HG03565 (cell line): ENCODE measurements around the gene CHD5.

Experiments used
- ATAC-seq: cut with Tn5 transposase; IDR thresholded peaks from one replicate; pipeline ENCODE4 v1.9.1; 2021; ENCODE audit warnings: mild to moderate bottlenecking, moderate library complexity; ENCODE audit not compliant: unreplicated experiment

CHD5 gene

GRCh38 chr1:6101826-6102531 is 78.1 kb downstream of the CHD5 start:
- ATAC-seq, result no peak

DNA sequence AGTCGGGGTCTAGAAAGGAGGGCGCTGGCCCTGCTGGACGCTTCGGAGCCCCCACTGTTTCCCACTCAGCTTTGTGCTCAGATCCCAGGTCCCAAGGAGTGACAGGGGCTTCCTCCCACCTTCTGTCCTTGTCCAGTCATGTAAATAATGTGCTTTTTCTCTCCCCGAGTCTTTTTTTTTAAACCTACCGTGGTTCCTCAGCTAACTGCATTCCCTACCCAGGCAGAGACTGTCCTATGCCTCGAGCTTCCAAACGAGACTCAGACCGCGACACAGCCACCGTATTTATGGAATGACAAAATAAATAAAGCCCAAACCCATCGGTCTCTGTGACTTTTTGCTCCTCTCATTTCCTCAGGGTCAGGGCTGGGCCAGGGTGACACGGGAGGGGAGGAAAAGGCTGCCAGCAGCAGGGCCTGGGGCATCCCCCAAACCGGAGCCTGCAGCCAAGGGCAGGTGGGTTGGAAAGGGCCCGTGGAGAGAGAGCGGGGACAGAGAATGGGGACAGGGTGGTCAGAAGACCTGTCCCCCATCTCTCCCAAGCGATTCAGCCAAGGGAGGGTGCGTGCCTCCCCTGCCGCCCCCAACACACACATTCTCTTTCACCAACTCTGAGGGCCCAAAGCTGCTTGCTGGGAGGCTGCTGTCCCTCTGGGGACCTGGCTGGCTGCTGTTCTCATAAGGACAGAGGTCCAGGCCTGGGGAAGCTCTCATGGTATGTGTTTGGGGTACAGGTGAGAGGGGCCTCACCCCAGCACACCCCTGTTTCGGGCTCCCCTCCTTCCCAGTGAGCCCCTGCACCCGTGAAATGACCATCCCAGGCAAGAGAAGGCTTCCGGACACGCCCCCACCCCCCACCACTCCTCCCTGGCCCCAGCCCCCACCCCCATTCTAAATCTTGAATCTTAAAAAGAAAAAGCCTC is 79.0 kb downstream of the CHD5 start:
- ATAC-seq, result no peak

DNA sequence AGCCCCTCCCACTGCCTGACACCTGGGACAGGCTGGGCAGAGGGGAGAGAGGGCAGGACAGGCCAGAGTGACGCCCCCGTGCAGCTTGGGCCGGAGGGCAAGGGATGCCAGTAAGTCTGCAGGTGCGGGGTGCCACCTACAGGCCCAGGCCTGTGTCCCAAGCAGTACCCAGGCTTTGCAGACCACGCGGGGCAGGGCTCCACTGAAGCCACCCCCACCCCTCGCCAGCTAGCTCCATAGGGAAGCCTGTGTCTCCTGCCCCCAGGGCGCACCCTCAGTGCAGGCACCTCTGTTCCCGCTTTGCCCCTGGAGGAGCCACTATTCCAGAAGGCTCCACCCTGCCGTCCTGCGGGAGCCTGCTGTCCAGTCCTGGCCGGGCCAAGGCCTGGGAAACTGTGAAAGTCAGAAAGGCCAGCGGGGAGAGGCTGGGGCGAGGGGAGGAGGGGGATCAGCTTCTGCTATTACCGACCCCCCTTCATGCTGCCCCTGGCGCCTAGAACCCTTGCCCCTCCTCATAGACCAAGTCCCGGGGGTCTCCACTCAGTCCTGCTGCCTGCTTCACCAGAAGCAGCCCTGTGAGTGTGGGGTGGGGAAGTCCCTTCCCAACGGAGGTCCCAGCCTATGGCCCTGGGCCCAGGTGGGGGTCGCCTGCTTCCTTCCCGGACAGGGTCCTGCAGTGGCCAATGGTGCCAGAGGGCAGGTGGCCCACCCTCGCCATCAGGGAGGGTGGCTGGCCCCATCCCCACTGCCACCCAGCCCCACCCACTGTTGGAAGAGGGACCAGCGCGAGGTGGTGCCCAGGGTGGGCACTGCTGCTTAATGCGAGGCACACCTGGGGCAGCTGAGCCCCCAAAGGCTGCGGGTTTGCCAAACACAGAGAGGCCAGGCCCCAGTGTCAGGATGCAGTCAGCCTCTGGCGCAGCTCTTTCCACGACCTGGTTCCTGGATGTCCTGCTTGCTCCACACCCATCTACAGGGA is 80.0 kb downstream of the CHD5 start:
- ATAC-seq, result no peak

DNA sequence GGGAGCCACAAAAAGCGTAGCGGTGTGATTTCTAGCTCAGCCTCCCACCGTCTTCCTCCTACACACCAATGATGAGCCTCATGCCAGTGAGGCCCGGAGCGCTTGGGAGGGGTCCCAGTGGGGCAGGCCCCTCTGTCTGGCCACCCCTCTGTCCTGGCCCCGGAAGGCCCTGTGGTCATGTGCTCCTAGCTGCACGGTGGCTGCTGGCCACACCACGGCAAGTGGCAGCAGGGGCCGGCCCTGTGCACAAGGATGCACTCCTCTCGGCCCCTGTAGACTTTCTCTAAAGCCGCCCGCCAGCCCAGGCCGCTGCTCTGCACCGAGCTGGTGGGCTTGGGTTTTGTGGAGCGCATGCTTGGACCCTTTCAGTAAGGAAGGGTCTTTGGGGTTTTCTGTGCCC is 80.8 kb downstream of the CHD5 start:
- no peak for ATAC-seq

GRCh38 chr1:6098303-6099215 is 81.6 kb downstream of the CHD5 start:
- ATAC-seq, result no peak

DNA sequence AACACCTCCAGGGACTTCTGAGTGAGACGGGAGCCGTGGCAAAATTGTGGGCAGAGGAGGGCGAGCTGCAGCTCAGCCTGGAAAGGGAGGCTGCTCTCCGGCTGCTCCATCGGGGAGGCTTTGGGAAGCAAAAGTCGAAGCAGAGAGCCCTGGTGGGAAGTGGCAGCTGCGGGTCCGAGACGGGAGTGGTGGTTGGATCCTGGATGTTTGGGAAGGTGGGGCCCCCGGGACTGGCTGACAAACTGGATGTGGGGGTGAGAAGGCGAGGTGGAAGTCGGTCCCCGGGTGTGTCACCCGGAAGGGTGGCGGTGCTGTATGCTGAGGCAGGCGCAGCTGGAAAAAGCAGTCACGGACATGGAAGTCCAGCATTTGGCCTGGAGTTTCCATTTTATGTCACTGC is 82.3 kb downstream of the CHD5 start:
- no peak for ATAC-seq

GRCh38 chr1:6097117-6097595 is 83.0 kb downstream of the CHD5 start:
- ATAC-seq, result no peak

DNA sequence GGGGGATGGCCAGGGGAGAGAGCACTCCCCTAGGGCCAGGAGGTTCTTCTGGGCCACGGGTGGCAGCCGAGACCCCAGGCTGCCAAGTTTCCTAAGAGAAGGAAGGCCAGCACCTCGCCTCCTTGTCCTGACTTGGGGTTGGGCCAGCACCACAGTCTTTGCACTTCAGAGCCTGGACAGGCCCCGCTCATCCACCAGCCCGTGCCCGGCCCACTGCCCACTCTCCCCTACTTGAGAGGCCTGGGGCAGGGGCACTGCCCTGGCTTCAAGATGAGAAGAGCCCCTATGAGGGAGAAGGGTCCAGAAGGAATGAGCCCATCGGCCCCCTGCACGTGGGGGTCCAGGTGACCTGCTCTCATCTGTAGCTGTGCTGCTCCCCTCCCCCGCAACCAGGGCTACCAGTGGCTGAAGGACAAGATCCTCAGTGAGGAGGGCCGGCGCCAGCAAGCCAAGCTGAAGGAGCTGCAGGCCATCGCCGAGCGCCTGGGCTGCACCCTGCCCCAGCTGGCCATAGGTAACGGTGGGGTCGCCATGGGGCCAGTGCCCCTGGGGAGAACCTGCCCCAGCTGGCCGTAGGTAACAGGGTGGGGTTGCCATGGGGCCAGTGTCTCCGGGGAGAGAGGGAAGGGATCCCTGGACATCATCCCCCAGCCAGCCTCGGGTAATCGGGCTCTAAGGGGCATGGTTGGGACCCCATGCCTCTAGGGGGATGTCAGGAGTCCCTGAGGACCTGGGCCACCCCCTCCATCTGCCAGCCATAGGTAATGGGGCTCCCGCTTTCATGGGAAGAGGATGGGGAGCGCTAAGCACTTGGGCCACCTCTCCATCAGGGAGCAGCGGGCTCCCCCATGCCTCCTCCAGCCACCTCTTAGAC is 83.6 kb downstream of the CHD5 start:
- no peak for ATAC-seq

GRCh38 chr1:6095511-6096242 is 84.4 kb downstream of the CHD5 start:
- ATAC-seq, result no peak

- no peak for ATAC-seq
These were observed 85.2 kb downstream of the CHD5 start for GRCh38 chr1:6094801-6095505.

DNA sequence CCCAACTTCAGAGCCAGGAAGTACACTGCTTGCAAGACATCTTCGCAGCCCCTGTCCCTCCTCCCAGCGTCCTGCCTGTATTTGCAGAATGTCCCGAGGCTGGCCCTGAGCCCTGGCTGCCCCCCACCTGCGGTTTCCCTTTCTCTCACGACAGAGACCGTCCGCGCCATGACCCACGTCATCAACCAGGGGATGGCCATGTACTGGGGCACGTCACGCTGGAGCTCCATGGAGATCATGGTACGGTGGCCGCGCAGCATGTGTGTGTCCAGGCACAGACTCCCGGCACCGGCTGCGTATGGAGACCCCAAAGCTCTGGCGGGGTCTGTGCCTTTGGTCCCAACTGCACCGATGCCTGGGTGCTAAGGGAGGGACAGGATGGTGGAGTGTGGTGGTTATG is 85.9 kb downstream of the CHD5 start:
- ATAC-seq, result no peak

- ATAC-seq, result no peak
These were observed 86.5 kb downstream of the CHD5 start for GRCh38 chr1:6093611-6094010.

DNA sequence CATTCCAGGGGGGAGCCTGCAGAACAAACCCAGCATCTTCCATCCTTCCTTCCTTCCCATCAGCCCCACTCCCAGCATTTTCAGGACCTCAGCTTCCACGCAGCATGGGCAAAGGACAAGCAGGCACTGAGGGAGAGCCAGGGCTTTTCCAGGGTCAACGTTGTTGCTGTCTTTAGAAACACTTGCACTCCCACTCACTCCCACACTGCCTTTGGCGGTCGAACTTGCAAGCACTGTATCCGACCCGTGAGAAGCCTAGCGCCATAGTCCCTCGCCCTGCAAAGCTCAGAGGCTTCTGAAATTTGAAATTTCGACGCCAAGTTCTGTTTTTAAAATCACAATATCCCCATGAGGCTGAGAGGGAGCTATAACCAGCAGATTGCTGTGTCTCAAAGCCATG is 87.0 kb downstream of the CHD5 start:
- no peak for ATAC-seq

DNA sequence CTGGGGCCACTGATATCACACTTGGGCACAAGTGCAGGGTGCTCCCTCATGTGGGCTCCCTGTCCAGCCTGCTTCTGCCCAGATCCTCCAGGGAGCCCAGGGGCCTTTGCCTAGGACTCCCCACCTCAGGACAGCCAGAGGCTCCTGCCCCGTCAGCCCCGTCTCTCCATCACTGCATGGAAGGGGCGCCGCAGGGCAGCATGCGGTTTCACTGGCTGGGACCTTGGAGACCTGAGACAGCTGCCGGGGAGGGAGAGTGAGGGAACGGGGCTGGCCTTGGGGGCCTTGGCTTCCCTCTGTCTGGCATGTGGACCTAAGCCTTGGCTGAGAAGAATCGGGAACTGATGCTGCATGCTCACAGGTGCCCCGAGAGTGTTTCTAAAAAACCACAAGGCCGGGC is 87.9 kb downstream of the CHD5 start:
- ATAC-seq, result no peak

GRCh38 chr1:6091823-6092109 is 88.4 kb downstream of the CHD5 start:
- no peak for ATAC-seq

DNA sequence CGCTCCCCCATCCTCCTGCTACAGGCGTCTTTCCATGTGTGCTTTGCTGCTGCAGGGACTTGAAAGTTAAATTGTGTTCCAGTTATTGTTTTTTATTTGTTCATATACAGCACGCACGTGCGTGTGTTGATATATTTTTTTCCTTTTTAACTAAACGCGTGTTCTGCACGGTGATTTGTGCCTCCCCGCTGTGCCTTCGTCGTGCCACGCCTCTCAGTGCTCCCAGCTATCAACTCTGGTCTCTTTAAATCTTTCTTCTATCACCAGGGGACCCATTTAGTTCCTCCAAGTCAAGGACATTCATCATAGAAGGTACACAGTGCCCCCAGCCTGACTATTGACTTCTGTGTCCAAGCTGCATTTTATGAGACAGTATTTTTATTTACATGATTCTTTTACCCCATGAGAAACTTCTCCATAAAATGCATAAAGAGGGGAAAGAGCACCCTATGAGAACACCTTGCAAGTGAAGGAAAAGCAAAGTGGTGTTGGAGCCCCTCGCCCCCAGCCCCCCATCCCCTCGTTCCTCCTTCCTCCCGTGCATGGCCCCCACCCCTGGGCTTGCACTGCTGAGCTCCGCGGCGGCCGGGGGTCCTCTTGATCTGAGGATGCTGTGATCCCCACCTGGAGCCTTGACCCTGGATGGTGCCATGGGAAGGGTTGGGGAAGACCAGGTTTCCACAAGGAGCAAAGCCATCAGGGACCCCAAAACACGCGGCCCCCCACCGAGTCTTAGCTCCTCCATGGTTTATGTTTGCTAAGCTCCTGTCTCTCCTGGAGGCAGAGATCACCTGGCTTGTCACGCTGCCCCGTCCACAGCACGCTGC is 88.9 kb downstream of the CHD5 start:
- ATAC-seq, result no peak

- no peak for ATAC-seq
These were observed 89.8 kb downstream of the CHD5 start for GRCh38 chr1:6090288-6090687.
